K562 (cell line): ENCODE results near the gene LRRC27. TPM values are rescaled to one million over a fixed set of nuclear protein-coding genes. Genes with fewer than 3 reads are reported as not detected.

Experiments used
- ATAC-seq: fragments of 200-7000 bp; cut with Tn5 transposase; 3 replicates; pipeline ENCODE4 v1.9.1; 2020; ENCODE audit warnings: moderate library complexity
- BruUV-seq: library from RNA; stranded (reverse); fragments of 400-500 nt; replicated peaks from 2 replicates; lab custom pipeline; 2021; lab: Mats Ljungman, UMichigan
- CTCF ChIA-PET: fragments of 300-600 bp; formaldehyde crosslinking; extraction: SDS; loops from one replicate; lab custom pipeline; 2021; ENCODE audit warnings: low intra/inter-chr PET ratio; lab: Yijun Ruan, JAX
- POLR2A ChIA-PET: fragments of 300-600, 350-650 bp; sonication (Branson Sonifier 250); formaldehyde crosslinking; extraction: SDS; loops from one replicate; lab custom pipeline; 2021; ENCODE audit warnings: antibody characterized with exemption, inconsistent platforms; lab: Yijun Ruan, JAX
- DNase-seq, 4 experiments: peaks; one replicate each; pipeline versions ENCODE4 v3.0.0 to v3.0.0-alpha.2; 2011 to 2018; ENCODE audit warnings: low spot score in 3 of 4, mixed read lengths in 3 of 4; ENCODE audit errors: extremely low read depth in 1 of 4
- FAIRE-seq: peaks from 2 replicates; lab custom pipeline; 2011; peaks lifted over from hg19 to GRCh38; lab: Jason Lieb, UNC
- H2AFZ ChIP-seq: 2 replicates; pipeline ENCODE4 v1.6.0; 2011; ENCODE audit warnings: low read depth, low read length, control low read depth, inconsistent platforms
- H3K27ac ChIP-seq: fragments of 200-600 bp; 3 replicates; pipeline ENCODE4 v1.8.0; 2011; ENCODE audit warnings: low read depth, mild to moderate bottlenecking, control low read depth, inconsistent platforms, low read length, moderate library complexity, mixed read lengths; ENCODE audit errors: extremely low read depth
- H3K27me3 ChIP-seq, 2 experiments: fragments of 300-600 bp in 1 of 2; 2 replicates in 1 of 2; 3 replicates in 1 of 2; pipeline versions ENCODE4 v1.6.0 to v1.8.0; 2011; ENCODE audit warnings: inconsistent platforms in 2 of 2, low read length in 2 of 2, mild to moderate bottlenecking in 1 of 2, mixed read lengths in 1 of 2, moderate library complexity in 1 of 2; ENCODE audit not compliant: control insufficient read depth in 2 of 2, insufficient read depth in 2 of 2
- H3K36me3 ChIP-seq: fragments of 300-600 bp; 3 replicates; pipeline ENCODE4 v1.8.0; 2011; ENCODE audit warnings: mild to moderate bottlenecking, low read length, inconsistent platforms; ENCODE audit not compliant: control insufficient read depth, insufficient read depth
- H3K4me1 ChIP-seq, 2 experiments: fragments of 200-600 bp in 1 of 2; replicated peaks in 1 of 2; 2 replicates in 1 of 2; 3 replicates in 1 of 2; pipeline versions ENCODE4 v1.5.1 to v1.8.0; 2011; ENCODE audit warnings: inconsistent platforms in 2 of 2, low read length in 2 of 2, mild to moderate bottlenecking in 1 of 2, mixed read lengths in 1 of 2, moderate library complexity in 1 of 2; ENCODE audit not compliant: control insufficient read depth in 2 of 2, insufficient read depth in 2 of 2
- H3K4me2 ChIP-seq: 2 replicates; pipeline ENCODE4 v1.6.1; 2011; ENCODE audit warnings: low read length, control low read depth, inconsistent platforms, mixed read lengths; ENCODE audit not compliant: insufficient read depth
- H3K4me3 ChIP-seq: fragments of 200-600 bp; sonication (generic), shearing (Covaris generic); 2 replicates; pipeline ENCODE4 v1.5.1; 2016; ENCODE audit warnings: control low read depth, inconsistent platforms
- H3K79me2 ChIP-seq: fragments of 200-600 bp; 3 replicates; pipeline ENCODE4 v1.8.0; 2011; ENCODE audit warnings: low read length, inconsistent platforms; ENCODE audit not compliant: control insufficient read depth, insufficient read depth
- H3K9ac ChIP-seq, 2 experiments: 2 replicates each; pipeline versions ENCODE4 v1.6.0 to v1.6.1; 2011; ENCODE audit warnings: low read depth in 2 of 2, low read length in 2 of 2, control low read depth in 1 of 2, inconsistent platforms in 1 of 2, mild to moderate bottlenecking in 1 of 2, mixed read lengths in 1 of 2; ENCODE audit not compliant: insufficient read depth in 1 of 2
- H3K9me1 ChIP-seq: one replicate; pipeline ENCODE4 v1.6.0; 2011; ENCODE audit warnings: inconsistent platforms, mild to moderate bottlenecking, low read length, moderate library complexity; ENCODE audit not compliant: control insufficient read depth, insufficient read depth
- H3K9me3 ChIP-seq: replicated peaks from 2 replicates; pipeline ENCODE4 v1.5.1; 2011; ENCODE audit warnings: low read depth, low read length, inconsistent platforms; ENCODE audit not compliant: control insufficient read depth, insufficient read depth
- H4K20me1 ChIP-seq: replicated peaks from 2 replicates; pipeline ENCODE4 v1.6.1; 2011; ENCODE audit warnings: low read length, inconsistent platforms, mixed read lengths; ENCODE audit not compliant: control insufficient read depth, insufficient read depth
- BDP1 ChIP-seq: IDR thresholded peaks from 3 replicates; pipeline ENCODE4 v1.6.1; 2011; ENCODE audit not compliant: insufficient read length, insufficient read depth
- CREBBP ChIP-seq: IDR thresholded peaks from one replicate; pipeline ENCODE4 v1.6.1; 2012; ENCODE audit warnings: low read depth, mild to moderate bottlenecking, control low read depth, inconsistent platforms, low read length
- CTCFL ChIP-seq: IDR thresholded peaks from 2 replicates; pipeline ENCODE4 v1.6.1; 2011; ENCODE audit warnings: borderline replicate concordance, low read depth, mild to moderate bottlenecking, moderate library complexity, low read length; ENCODE audit not compliant: insufficient read depth, poor library complexity, severe bottlenecking
- EZH2 ChIP-seq: IDR thresholded peaks from 2 replicates; pipeline ENCODE4 v1.6.1; 2012; ENCODE audit warnings: low read depth, mild to moderate bottlenecking, inconsistent platforms, low read length, borderline replicate concordance
- HMGN3 ChIP-seq: IDR thresholded peaks from 2 replicates; pipeline ENCODE4 v1.6.1; 2011; ENCODE audit warnings: borderline replicate concordance, low read depth, mild to moderate bottlenecking, mixed read lengths, low read length; ENCODE audit not compliant: insufficient read length; ENCODE audit errors: extremely low read depth
- NBN ChIP-seq: fragments of 450-650 bp; IDR thresholded peaks from 2 replicates; pipeline ENCODE4 v1.6.1; 2016; ENCODE audit warnings: low read depth, mild to moderate bottlenecking
- PHTF2 ChIP-seq: fragments of 250-450 bp; sonication (Bioruptor Pico); IDR thresholded peaks from 2 replicates; pipeline ENCODE4 v1.5.0; 2021; ENCODE audit warnings: mild to moderate bottlenecking
- RBM25 ChIP-seq: fragments of 200-400 bp; formaldehyde crosslinking; IDR thresholded peaks from 2 replicates; pipeline ENCODE4 v1.6.1; 2018; ENCODE audit warnings: low read length, low read depth, moderate library complexity; ENCODE audit not compliant: severe bottlenecking
- RFX1 ChIP-seq: fragments of 450-650 bp; IDR thresholded peaks from 2 replicates; pipeline ENCODE4 v1.6.1; 2016; ENCODE audit warnings: mild to moderate bottlenecking, moderate library complexity
- STAT5B ChIP-seq: fragments of 250-450 bp; sonication (Bioruptor Pico); IDR thresholded peaks from 2 replicates; pipeline ENCODE4 v1.8.0; 2021; ENCODE audit warnings: mild to moderate bottlenecking, inconsistent platforms
- THRAP3 ChIP-seq: fragments of 450-650 bp; IDR thresholded peaks from 2 replicates; pipeline ENCODE4 v1.6.1; 2016; ENCODE audit warnings: mild to moderate bottlenecking, inconsistent platforms, borderline replicate concordance
- WHSC1 ChIP-seq: IDR thresholded peaks from one replicate; pipeline ENCODE4 v1.6.1; 2012; ENCODE audit warnings: low read length, control low read depth, inconsistent platforms
- WGBS: fragments of 100-300 bp; shearing (Covaris generic); methylation state at CpG from one replicate; pipeline ENCODE4 v1.1.6; 2016; ENCODE audit warnings: low coverage, mixed read lengths; ENCODE audit not compliant: insufficient coverage; ENCODE audit errors: missing lambda C conversion rate; 5-methylcytosine and 5-hydroxymethylcytosine counted together
- in situ Hi-C: fragments of 300-500 bp; cut with MboI; formaldehyde crosslinking; loops from 4 replicates; pipeline ENCODE4 v1.15.0; 2018; ENCODE audit warnings: inconsistent platforms, mixed read lengths
- intact Hi-C: fragments of 100-400 bp; cut with micrococcal nuclease; formaldehyde crosslinking; loops from 2 replicates; pipeline ENCODE4 v1.14.2; 2022
- polyA plus RNA-seq, 8 experiments: library from polyadenylated mRNA; depleted of rRNA in 4 of 8; stranded (reverse) in 5 of 8; unstranded in 3 of 8; fragments of >200 nt; fragmentation: Nextera tagmentation in 2 of 8; fragmentation: Illumina TruSeq in 1 of 8; extraction: Ambion mirVana in 2 of 8; extraction: Trizol in 1 of 8; gene quantifications; 2 replicates each; pipeline versions ENCODE4 v1.2.1 to v1.2.3, GENCODE V29; 2011 to 2014; ENCODE audit warnings: inconsistent platforms in 1 of 8, missing spikeins in 1 of 8
- total RNA-seq, 7 experiments: library from RNA; depleted of rRNA in 6 of 7; stranded (reverse); fragments of >200 nt in 6 of 7; fragmentation: Illumina TruSeq in 2 of 7; extraction: Trizol in 2 of 7; gene quantifications; 2 replicates each; pipeline versions ENCODE4 v1.2.1 to v1.2.3, GENCODE V29; 2011 to 2021; ENCODE audit warnings: low replicate concordance in 1 of 7

LRRC27 gene
- total and polyA plus RNA-seq, 9 of the 15 experiments (the other 6 are each of a cell fraction or from before 2014, with no cell fraction given) = 0.10 to 2.7 (median 1.4) TPM

- peak; percentile 30 for TF ChIP-seq CTCFL
- TF ChIP-seq PHTF2 (CRISPR knock-in tag) = no peak
Observed at GRCh38 chr10:132371641-132372081, 39.7 kb downstream of the LRRC27 start (continued).

- Histone ChIP-seq H4K20me1 (no peaks in the 10 kb centered on the region), H3K4me3 (no peak overlapping the region), H3K79me2 (no peaks in the 10 kb centered on the region), H3K27ac (no peak overlapping the region), H3K9ac (no peak overlapping the region), H3K36me3 (no peaks in the 10 kb centered on the region), H2AFZ (no peak overlapping the region), H3K9me1 (no peaks in the 10 kb centered on the region), H3K27me3 (peaks cover 12 to 43% of the 10 kb centered on the region in 2 experiments; a peak in 3 of 5 replicates), H3K4me2 (no peak overlapping the region), H3K4me1 (peaks cover 0 to 10% of the 10 kb centered on the region in 2 experiments; a peak in 2 of 5 replicates), H3K9me3 (no peaks in the 10 kb centered on the region)
- in situ Hi-C loops = no loop called here
- intact Hi-C loops = no loop called here
- ChIA-PET CTCF (no interaction called here), POLR2A (no interaction called here)
- 29% methylated on average over 16 of the region's 16 CpGs for WGBS
- TF ChIP-seq EZH2 (no peak), NBN (no peak), THRAP3 (no peak), BDP1 (no peak), HMGN3 (no peak), RBM25 (no peak), CREBBP (no peak), STAT5B (CRISPR knock-in tag) (no peak), RFX1 (no peak), WHSC1 (no peak)
- DNase-seq (no peak), ATAC-seq (no peak), FAIRE-seq (no peak)
- no TSS peak for BruUV-seq
Observed at GRCh38 chr10:132372516-132373095, 40.6 kb downstream of the LRRC27 start.
